ENCODE measurements around the gene CACHD1.
"Not testable (repeated sequence)": the region's sequence is repeated elsewhere in the genome, so short reads cannot be mapped to it uniquely, and the experiment has no call there.

The CACHD1 gene

DNA sequence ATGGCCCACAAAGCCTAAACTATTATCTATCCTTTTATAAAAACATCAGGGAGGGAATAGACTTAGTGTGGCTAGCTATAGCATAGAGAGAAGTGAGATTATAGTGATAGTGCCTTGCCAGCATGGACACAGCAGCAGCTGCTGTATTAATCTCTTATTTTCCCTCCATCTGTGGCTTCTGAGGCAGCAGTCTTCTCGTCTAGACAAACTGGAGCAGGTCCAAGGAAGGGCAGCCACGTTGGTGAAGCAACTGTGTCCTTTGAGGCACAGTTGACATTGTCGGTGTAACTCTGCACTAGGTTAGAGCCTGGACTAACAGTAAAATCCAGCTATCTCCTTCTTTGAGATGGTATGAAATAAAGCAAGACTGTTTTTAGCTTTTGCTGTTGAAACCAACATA is 131.3 kb downstream of the CACHD1 start:
- Histone ChIP-seq H3K79me2 (ENCODE audit: control insufficient read depth, insufficient read depth, low read length) (peaks cover 19% of the 10 kb centered on the region), H3K27ac (ENCODE audit: low read depth, low read length) (no peak overlapping the region), H4K8ac (ENCODE audit: low read depth, low read length) (no peak overlapping the region), H2BK15ac (replicated peaks; ENCODE audit: low read depth) (no peak overlapping the region), H3K79me1 (ENCODE audit: low read length) (peaks cover 23% of the 10 kb centered on the region), H3K23ac (ENCODE audit: low read length) (no peak overlapping the region), H2BK5ac (ENCODE audit: low read length) (no peak overlapping the region), H3K4me1 (ENCODE audit: control insufficient read depth, low read depth, low read length) (peaks cover 17% of the 10 kb centered on the region), H2AK5ac (ENCODE audit: low read length) (no peak overlapping the region), H2BK120ac (ENCODE audit: low read depth, low read length) (no peak overlapping the region), H4K5ac (ENCODE audit: low read length) (no peak overlapping the region), H3K9ac (ENCODE audit: low read length) (no peak overlapping the region), H3K56ac (ENCODE audit: low read length) (no peak overlapping the region), H3K4me2 (ENCODE audit: low read length) (no peak overlapping the region), H3K36me3 (ENCODE audit: control insufficient read depth, insufficient read depth, low read length) (no peaks in the 10 kb centered on the region), H3K4ac (ENCODE audit: low read depth, low read length) (no peak overlapping the region), H3K4me3 (ENCODE audit: low read length) (no peak overlapping the region), H3K27me3 (ENCODE audit: insufficient read depth, low read length, poor library complexity) (no peaks in the 10 kb centered on the region), H3K18ac (ENCODE audit: low read length) (no peak overlapping the region)
- DNase-seq, result no peak
- WGBS (ENCODE audit: extremely low coverage, insufficient coverage, low lambda C conversion rate), result no CpG with 5 or more reads among the region's 3 CpGs

DNA sequence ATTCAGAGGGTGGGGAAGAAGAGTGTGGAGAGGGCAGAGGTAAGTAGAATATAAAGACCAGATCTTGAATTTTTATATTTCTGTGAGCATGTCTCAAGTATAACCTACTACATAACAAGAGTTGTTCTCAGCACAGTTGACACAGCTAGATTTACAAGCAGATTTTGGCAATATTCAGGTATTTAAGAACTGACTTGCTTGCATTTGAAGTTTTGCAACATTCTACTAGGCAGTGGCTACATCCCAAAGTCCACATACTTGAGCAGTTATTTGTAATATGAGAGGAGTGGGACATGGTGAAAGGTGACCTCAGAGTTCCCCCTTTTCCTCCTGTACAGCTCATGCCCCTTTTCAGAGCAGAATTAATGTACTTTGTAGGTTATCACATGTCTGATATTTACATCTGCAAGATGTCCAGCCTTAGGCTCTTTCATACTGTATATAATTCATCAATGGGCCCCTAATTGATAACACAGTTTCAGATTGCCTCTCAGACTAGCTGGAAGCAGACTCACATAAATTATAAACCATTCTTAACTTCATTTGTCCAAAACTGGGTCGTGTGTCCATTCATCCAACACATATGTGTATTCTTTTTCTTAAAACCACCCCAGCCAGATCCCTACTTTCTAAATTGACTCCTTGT is 138.2 kb downstream of the CACHD1 start:
- Histone ChIP-seq H4K5ac (ENCODE audit: low read length) (no peak overlapping the region), H3K4me2 (ENCODE audit: low read length) (no peak overlapping the region), H2BK15ac (replicated peaks; ENCODE audit: low read depth) (no peak overlapping the region), H2BK5ac (ENCODE audit: low read length) (no peak overlapping the region), H3K36me3 (ENCODE audit: control insufficient read depth, insufficient read depth, low read length) (no peaks in the 10 kb centered on the region), H3K79me1 (ENCODE audit: low read length) (peaks cover 2% of the 10 kb centered on the region), H3K27me3 (ENCODE audit: insufficient read depth, low read length, poor library complexity) (no peaks in the 10 kb centered on the region), H3K27ac (ENCODE audit: low read depth, low read length) (no peak overlapping the region), H3K4me3 (ENCODE audit: low read length) (no peak overlapping the region), H3K18ac (ENCODE audit: low read length) (no peak overlapping the region), H3K4ac (ENCODE audit: low read depth, low read length) (no peak overlapping the region), H4K8ac (ENCODE audit: low read depth, low read length) (no peak overlapping the region), H3K4me1 (ENCODE audit: control insufficient read depth, low read depth, low read length) (no peaks in the 10 kb centered on the region), H3K9ac (ENCODE audit: low read length) (no peak overlapping the region), H3K56ac (ENCODE audit: low read length) (no peak overlapping the region), H3K23ac (ENCODE audit: low read length) (no peak overlapping the region), H3K79me2 (ENCODE audit: control insufficient read depth, insufficient read depth, low read length) (no peaks in the 10 kb centered on the region), H2BK120ac (ENCODE audit: low read depth, low read length) (no peak overlapping the region), H2AK5ac (ENCODE audit: low read length) (no peak overlapping the region)
- no CpG with 5 or more reads among the region's 1 CpG for WGBS (ENCODE audit: extremely low coverage, insufficient coverage, low lambda C conversion rate)
- no peak for DNase-seq

DNA sequence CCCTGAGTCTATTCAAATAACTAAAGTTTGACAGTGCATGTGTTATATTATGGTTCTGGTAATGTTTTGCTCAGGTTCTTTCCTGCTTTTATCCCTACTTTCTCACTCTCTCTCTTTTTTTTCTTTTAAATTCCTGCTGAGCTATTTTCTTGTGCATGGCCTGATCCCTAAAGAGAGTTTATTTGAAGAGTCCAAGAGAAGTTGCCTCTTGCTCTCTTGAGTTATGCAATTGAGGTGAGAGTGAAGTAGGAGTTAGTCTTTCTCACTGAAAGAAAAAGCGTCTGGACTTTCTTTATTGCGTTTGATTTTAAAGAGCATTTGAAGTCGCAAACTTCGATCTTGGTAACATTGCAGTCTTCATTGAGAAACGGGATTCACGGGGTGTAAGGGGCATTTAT is 138.7 kb downstream of the CACHD1 start:
- peaks cover 2% of the 10 kb centered on the region for H3K79me1 ChIP-seq (ENCODE audit: low read length)
- H2AK5ac ChIP-seq (ENCODE audit: low read length), result no peak overlapping the region
- H3K79me2 ChIP-seq (ENCODE audit: control insufficient read depth, insufficient read depth, low read length), result no peaks in the 10 kb centered on the region
- H2BK15ac ChIP-seq (replicated peaks; ENCODE audit: low read depth), result no peak overlapping the region
- H2BK120ac ChIP-seq (ENCODE audit: low read depth, low read length), result no peak overlapping the region
- H3K4me2 ChIP-seq (ENCODE audit: low read length), result no peak overlapping the region
- H3K18ac ChIP-seq (ENCODE audit: low read length), result no peak overlapping the region
- H3K4me1 ChIP-seq (ENCODE audit: control insufficient read depth, low read depth, low read length), result no peaks in the 10 kb centered on the region
- no peak overlapping the region for H3K27ac ChIP-seq (ENCODE audit: low read depth, low read length)
- whole genome bisulfite sequencing (ENCODE audit: extremely low coverage, insufficient coverage, low lambda C conversion rate), result no CpG with 5 or more reads among the region's 6 CpGs
- no peaks in the 10 kb centered on the region for H3K27me3 ChIP-seq (ENCODE audit: insufficient read depth, low read length, poor library complexity)
- no peak overlapping the region for H2BK5ac ChIP-seq (ENCODE audit: low read length)
- no peak overlapping the region for H4K8ac ChIP-seq (ENCODE audit: low read depth, low read length)
- H3K36me3 ChIP-seq (ENCODE audit: control insufficient read depth, insufficient read depth, low read length), result no peaks in the 10 kb centered on the region
- no peak overlapping the region for H3K56ac ChIP-seq (ENCODE audit: low read length)
- no peak overlapping the region for H4K5ac ChIP-seq (ENCODE audit: low read length)
- no peak overlapping the region for H3K4me3 ChIP-seq (ENCODE audit: low read length)
- H3K9ac ChIP-seq (ENCODE audit: low read length), result no peak overlapping the region
- no peak overlapping the region for H3K23ac ChIP-seq (ENCODE audit: low read length)
- no peak for DNase-seq
- no peak overlapping the region for H3K4ac ChIP-seq (ENCODE audit: low read depth, low read length)

DNA sequence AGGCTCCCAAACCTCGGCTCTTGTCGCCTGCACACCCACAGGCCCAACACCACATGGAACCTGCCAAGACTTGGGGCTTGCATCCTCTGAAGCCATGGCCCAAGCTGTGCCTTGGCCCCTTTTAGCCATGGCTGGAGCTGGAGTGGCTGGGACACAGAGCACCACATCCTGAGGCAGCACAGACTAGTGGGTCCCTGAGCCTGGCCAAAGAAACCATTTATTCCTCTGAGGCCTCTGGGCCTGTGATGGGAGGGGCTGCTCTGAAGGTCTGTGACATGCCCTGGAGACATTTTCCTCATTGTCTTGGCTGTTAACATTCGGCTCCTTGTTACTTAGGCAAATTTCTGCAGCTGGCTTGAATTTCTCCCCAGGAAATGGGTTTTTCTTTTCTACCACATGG is 141.0 kb downstream of the CACHD1 start:
- H4K8ac ChIP-seq (ENCODE audit: low read depth, low read length); H2BK120ac ChIP-seq (ENCODE audit: low read depth, low read length); H3K79me2 ChIP-seq (ENCODE audit: control insufficient read depth, insufficient read depth, low read length); H3K36me3 ChIP-seq (ENCODE audit: control insufficient read depth, insufficient read depth, low read length); H3K4me2 ChIP-seq (ENCODE audit: low read length); H3K23ac ChIP-seq (ENCODE audit: low read length); H3K4me1 ChIP-seq (ENCODE audit: control insufficient read depth, low read depth, low read length); H3K4ac ChIP-seq (ENCODE audit: low read depth, low read length); H3K27ac ChIP-seq (ENCODE audit: low read depth, low read length); H2BK5ac ChIP-seq (ENCODE audit: low read length); H2BK15ac ChIP-seq (replicated peaks; ENCODE audit: low read depth); H4K5ac ChIP-seq (ENCODE audit: low read length); H3K4me3 ChIP-seq (ENCODE audit: low read length); H3K18ac ChIP-seq (ENCODE audit: low read length); H3K79me1 ChIP-seq (ENCODE audit: low read length); H2AK5ac ChIP-seq (ENCODE audit: low read length); H3K9ac ChIP-seq (ENCODE audit: low read length); H3K27me3 ChIP-seq (ENCODE audit: insufficient read depth, low read length, poor library complexity); H3K56ac ChIP-seq (ENCODE audit: low read length): not testable (repeated sequence)
- peak; percentile 42 for DNase-seq
- WGBS (ENCODE audit: extremely low coverage, insufficient coverage, low lambda C conversion rate), result no CpG with 5 or more reads among the region's 3 CpGs

DNA sequence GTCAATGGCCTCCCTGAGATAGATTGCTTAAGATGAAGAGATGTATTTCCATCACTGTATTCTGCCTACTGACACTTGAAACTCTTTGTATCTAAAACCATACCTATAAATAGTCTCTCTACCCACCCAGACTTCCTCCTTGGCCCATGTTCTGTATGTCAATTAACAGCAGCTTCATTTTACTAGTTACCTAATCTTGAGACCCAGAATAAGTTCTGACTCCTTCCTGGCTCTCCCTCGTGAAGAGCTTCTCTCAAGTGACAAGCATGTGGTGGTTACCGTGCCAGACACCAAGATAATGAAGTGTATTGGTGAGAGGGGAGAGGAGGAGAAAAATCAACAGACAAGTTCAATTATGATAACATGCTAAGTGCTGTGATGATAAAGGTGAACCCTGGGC is 146.1 kb downstream of the CACHD1 start:
- Histone ChIP-seq H3K4me3 (ENCODE audit: low read length) (no peak overlapping the region), H3K27me3 (ENCODE audit: insufficient read depth, low read length, poor library complexity) (no peaks in the 10 kb centered on the region), H3K23ac (ENCODE audit: low read length) (no peak overlapping the region), H2AK5ac (ENCODE audit: low read length) (no peak overlapping the region), H3K27ac (ENCODE audit: low read depth, low read length) (no peak overlapping the region), H3K79me1 (ENCODE audit: low read length) (peaks cover 15% of the 10 kb centered on the region), H3K4me2 (ENCODE audit: low read length) (no peak overlapping the region), H3K4me1 (ENCODE audit: control insufficient read depth, low read depth, low read length) (peaks cover 5% of the 10 kb centered on the region), H4K8ac (ENCODE audit: low read depth, low read length) (no peak overlapping the region), H2BK15ac (replicated peaks; ENCODE audit: low read depth) (no peak overlapping the region), H3K4ac (ENCODE audit: low read depth, low read length) (no peak overlapping the region), H2BK5ac (ENCODE audit: low read length) (no peak overlapping the region), H4K5ac (ENCODE audit: low read length) (no peak overlapping the region), H3K56ac (ENCODE audit: low read length) (no peak overlapping the region), H3K79me2 (ENCODE audit: control insufficient read depth, insufficient read depth, low read length) (peaks cover 2% of the 10 kb centered on the region), H3K18ac (ENCODE audit: low read length) (no peak overlapping the region), H3K36me3 (ENCODE audit: control insufficient read depth, insufficient read depth, low read length) (no peaks in the 10 kb centered on the region), H3K9ac (ENCODE audit: low read length) (no peak overlapping the region), H2BK120ac (ENCODE audit: low read depth, low read length) (no peak overlapping the region)
- peak; percentile 91 for DNase-seq
- WGBS (ENCODE audit: extremely low coverage, insufficient coverage, low lambda C conversion rate), result no CpG with 5 or more reads among the region's 2 CpGs

DNA sequence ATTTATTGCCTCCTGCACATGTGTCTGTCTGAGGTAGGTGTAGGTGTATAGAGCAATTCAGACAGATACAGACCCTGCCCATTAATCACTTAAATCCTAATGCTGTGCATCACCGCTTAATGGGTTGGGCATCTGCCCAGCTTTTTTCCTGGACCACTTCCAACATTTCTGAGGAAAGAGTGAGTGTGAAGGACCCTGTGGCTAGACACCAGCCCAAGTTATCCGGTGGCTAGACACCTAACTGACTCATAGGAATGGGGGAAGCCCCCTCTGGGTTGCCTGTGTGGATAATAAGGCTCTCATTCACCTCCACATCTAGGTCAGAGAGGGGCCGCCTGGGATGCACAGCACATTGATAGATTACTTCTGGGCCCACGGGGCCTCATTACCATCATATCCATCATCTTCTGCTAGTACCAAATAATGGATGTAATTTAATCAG is 153.8 kb downstream of the CACHD1 start:
- Histone ChIP-seq H2BK5ac (ENCODE audit: low read length) (no peak overlapping the region), H2BK15ac (replicated peaks; ENCODE audit: low read depth) (no peak overlapping the region), H3K23ac (ENCODE audit: low read length) (no peak overlapping the region), H3K36me3 (ENCODE audit: control insufficient read depth, insufficient read depth, low read length) (no peaks in the 10 kb centered on the region), H4K8ac (ENCODE audit: low read depth, low read length) (no peak overlapping the region), H3K79me1 (ENCODE audit: low read length) (peaks cover 11% of the 10 kb centered on the region), H2AK5ac (ENCODE audit: low read length) (no peak overlapping the region), H4K5ac (ENCODE audit: low read length) (no peak overlapping the region), H3K27ac (ENCODE audit: low read depth, low read length) (no peak overlapping the region), H3K18ac (ENCODE audit: low read length) (no peak overlapping the region), H2BK120ac (ENCODE audit: low read depth, low read length) (no peak overlapping the region), H3K4me3 (ENCODE audit: low read length) (no peak overlapping the region), H3K27me3 (ENCODE audit: insufficient read depth, low read length, poor library complexity) (no peaks in the 10 kb centered on the region), H3K4ac (ENCODE audit: low read depth, low read length) (no peak overlapping the region), H3K9ac (ENCODE audit: low read length) (no peak overlapping the region), H3K56ac (ENCODE audit: low read length) (no peak overlapping the region), H3K4me2 (ENCODE audit: low read length) (no peak overlapping the region), H3K4me1 (ENCODE audit: control insufficient read depth, low read depth, low read length) (no peaks in the 10 kb centered on the region), H3K79me2 (ENCODE audit: control insufficient read depth, insufficient read depth, low read length) (no peaks in the 10 kb centered on the region)
- no CpG with 5 or more reads among the region's 4 CpGs for WGBS (ENCODE audit: extremely low coverage, insufficient coverage, low lambda C conversion rate)
- DNase-seq, result no peak
